Renal pelvis (tissue), 4 donors: ENCODE results near the gene HSPBAP1. TPM values are rescaled to one million over a fixed set of nuclear protein-coding genes. Genes with fewer than 3 reads are reported as not detected.
A peak's percentile ranks its signal among the peaks of the same experiment; 100 is the strongest.
"Not testable (repeated sequence)": the region's sequence is repeated elsewhere in the genome, so short reads cannot be mapped to it uniquely, and the experiment has no call there.

ENCODE experiments used
- DNase-seq: peaks from one replicate; pipeline ENCODE4 v3.0.0-alpha.2; 2013
- polyA plus RNA-seq, 3 donors: library from polyadenylated mRNA; unstranded; fragments of 120-200 nt; gene quantifications; one replicate each; pipeline ENCODE4 v1.2.1, GENCODE V29; 2013; ENCODE audit not compliant: insufficient read length in 3 of 3

HSPBAP1 gene
- polyA plus RNA-seq, 3 donors: 9.5 to 15.3 (median 13.6) TPM

DNA sequence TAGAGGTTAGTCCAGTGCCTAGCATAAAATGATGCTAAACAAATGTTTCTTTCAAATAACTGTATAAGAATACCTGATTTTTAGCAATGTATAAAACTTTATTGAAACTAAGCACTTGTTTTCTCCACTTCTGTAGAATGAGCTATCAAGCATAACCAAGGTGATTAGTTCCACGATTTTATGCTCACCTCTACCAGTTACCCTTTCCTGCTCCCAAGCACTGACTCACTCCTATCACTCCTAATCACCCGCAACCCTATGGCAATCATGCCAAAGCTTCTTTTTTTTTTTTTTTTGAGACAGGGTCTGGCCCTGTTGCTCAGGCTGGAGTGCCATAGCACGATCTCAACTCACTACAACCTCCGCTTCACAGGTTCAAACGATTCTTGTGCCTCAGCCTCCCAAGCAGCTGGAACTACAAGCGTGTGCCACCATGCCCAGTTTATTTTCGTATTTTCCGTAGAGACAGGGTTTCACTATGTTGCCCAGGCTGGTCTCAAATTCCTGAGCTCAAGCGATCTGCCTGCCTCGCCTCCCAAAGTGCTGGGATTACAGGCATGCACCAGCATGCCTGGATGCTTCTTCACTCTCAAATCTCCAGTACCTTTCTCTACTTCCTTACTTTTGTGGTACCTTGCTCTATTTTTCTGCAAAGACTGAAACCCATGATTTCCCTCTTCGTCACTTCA lies 3.9 kb downstream of the HSPBAP1 start:
- DNase-seq: no peak

GRCh38 chr3:122787872-122788271 lies 5.8 kb downstream of the HSPBAP1 start:
- DNase-seq: no peak

DNA sequence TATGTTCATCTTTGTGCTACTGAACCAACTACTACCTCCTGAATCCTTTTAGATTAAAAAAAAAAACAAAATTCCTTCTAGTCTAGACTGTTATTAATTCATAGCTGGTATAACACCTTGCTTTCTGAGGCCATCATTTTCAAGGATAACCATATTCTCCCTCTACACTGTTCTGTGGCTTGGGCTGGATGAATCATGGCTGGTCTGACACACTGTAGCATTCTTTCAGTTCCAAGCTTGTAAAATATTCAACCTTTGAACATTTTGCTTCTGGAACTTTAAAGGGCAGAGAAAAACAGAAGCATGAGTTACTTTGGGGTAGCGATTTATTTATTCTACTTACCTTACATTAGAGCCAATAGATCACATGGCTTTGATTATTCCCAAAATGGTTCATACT lies 7.6 kb downstream of the HSPBAP1 start:
- DNase-seq: no peak

DNA sequence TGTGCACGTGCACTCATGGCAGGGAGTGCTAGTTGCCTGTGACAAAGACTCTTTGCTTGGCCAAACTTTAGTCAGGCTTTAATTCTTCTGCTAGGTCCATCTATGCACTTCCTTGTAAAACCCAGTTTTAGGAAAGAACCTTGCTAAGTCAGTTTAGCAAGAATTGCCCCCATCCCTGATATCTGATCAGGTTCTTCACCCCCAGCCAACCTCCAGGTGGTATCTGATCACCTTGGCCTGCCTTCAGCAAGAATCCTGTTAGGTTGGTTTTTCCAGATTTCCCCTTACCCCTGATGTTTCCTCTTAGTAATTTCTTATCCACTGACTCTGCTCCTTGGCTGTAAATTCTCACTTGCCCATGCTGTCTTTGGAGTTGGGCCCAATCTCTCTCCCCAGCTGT lies 8.4 kb downstream of the HSPBAP1 start:
- DNase-seq: no peak

- no peak for DNase-seq
Observed at GRCh38 chr3:122784436-122784835, 9.2 kb downstream of the HSPBAP1 start.

GRCh38 chr3:122782804-122783203 lies 10.8 kb downstream of the HSPBAP1 start:
- DNase-seq: no peak

- DNase-seq: no peak
Observed at GRCh38 chr3:122777563-122777962, 16.1 kb downstream of the HSPBAP1 start.

GRCh38 chr3:122776675-122777468 lies 16.8 kb downstream of the HSPBAP1 start:
- no peak for DNase-seq

DNA sequence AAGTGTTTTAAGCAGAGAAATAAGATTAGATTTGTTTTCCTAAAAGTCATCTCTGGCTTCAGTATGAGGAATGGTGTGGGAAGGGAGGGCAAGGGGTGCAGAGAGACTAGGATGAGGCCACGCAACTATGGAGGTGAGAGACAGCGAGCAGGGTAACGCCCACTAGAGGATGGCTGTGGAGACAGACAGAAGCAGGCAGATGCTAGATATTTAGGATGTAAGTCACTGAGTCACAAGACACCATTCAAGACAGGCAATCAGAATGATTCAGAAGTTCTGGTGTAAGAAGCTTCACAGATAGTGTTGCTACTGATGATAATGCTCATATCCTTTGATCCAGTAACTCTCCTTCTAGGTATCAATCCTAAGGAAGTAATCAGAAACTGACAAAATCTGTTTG lies 19.1 kb downstream of the HSPBAP1 start:
- no peak for DNase-seq

GRCh38 chr3:122773944-122774509 lies 19.6 kb downstream of the HSPBAP1 start:
- DNase-seq: no peak

DNA sequence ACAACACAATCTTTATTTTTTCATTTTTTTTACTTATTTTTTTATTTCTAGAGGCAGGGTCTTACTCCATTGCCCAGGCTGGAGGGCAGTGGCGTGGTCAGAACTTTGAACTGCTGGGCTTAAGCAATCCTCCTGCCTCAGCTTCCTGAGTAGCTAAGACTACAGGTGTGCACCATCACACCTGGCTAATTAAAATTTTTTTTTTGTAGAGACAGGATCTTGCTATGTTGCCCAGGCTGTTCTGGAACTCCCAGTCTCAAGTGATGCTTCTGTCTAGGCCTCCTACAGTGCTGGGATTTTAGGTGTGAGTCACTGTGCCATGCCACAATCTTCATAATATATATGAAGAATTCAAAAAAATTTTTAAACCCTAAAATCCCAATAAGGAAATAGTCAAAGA lies 20.8 kb downstream of the HSPBAP1 start:
- DNase-seq: no peak

- DNase-seq: no peak
Observed at GRCh38 chr3:122770521-122771202, 23.0 kb downstream of the HSPBAP1 start.

- DNase-seq: no peak
Observed at GRCh38 chr3:122767540-122768372, 25.9 kb downstream of the HSPBAP1 start.

GRCh38 chr3:122766430-122766829 lies 27.2 kb downstream of the HSPBAP1 start:
- no peak for DNase-seq

- DNase-seq: no peak
Observed at GRCh38 chr3:122760453-122761271, 33.0 kb downstream of the HSPBAP1 start.

DNA sequence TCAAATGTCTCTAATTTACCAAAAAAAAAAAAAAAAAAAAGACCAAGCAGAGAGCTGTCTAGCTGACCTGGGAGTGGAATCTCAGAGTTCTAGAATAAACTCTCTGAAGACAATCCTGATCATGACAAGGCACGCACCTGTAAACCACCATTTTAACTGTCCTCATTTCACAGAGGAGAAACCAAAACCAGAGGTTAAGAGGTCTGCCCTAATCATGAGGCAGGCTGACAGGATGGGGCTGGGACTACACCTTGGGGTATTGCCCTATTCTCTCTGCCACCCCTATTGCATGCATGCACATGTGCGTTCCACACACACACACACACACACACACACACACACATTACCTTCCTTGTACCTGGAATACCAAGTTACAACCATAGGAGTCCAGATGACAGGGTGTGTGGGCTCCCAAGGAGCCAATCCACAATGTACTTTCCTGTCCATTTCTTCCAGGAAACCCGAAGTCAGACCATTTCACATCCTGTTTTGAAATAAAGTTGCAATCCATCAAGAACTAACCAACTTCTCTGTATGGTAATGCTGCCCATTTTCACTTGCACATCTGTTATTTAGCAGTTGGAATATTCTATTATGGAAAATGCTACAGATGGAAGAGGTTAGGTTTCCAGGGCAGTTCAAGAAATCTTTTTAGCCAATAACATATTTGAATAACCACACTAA lies 34.6 kb downstream of the HSPBAP1 start:
- no peak for DNase-seq

DNA sequence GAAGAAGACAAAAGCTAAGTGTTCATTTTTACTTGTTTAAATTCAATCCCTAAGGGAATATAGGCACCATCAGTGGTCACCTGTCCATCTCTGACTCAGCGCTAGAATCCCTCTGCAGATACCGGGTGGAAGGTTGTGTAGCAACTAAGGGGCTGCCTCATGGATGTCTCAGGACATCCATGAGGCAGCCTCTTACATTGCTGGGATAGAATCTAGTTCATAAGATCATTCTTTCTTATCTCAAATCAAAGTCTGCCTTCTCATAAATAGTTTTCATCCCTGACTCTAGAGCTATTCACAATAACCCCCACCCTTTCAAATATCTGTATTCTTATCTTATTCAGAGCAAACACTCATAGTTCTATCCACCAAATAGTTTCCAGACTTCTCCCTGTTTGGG lies 38.1 kb downstream of the HSPBAP1 start:
- no peak for DNase-seq

DNA sequence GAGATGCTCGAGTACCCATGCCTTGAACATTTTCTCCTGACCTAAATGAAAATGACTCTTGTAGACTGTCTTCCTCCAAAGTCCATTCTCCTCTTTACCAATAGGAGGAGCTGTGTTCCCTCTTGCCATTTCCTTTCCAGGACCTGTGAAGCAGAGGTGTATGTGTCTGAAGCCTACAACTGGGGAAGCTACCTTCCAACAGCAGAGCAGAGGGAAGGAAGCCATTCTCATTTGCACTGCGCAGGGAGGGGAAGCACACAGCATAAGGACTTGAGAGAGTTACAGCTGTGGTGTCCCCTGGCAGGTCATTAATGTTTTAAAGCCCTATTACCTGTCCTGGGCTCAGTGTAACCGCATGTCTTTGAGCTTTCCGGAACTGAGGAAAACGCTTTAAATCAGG lies 38.7 kb downstream of the HSPBAP1 start:
- DNase-seq: peak; percentile 14

- DNase-seq: no peak
Observed at GRCh38 chr3:122748347-122748746, 45.3 kb downstream of the HSPBAP1 start.

DNA sequence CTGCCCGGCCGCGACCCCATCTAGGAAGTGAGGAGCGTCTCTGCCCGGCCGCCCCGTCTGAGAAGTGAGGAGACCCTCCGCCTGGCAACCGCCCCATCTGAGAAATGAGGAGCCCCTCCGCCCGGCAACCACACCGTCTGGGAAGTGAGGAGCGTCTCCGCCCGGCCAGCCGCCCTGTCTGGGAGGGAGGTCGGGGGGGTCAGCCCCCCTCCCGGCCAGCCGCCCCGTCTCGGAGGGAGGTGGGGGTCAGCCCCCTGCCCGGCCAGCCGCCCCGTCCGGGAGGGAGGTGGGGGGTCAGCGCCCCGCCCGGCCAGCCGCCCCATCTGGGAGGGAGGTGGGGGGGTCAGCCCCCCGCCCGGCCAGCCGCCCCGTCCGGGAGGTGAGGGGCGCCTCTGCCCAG lies 46.3 kb downstream of the HSPBAP1 start:
- DNase-seq: not testable (repeated sequence)
